CD14-positive monocyte (primary cell): Measurements from ENCODE around the gene CD46. TPM values are rescaled to one million over a fixed set of nuclear protein-coding genes. Genes with fewer than 3 reads are reported as not detected.

Experiments used
- DNase-seq, 3 donors: peaks; one replicate each; pipeline ENCODE4 v3.0.0-alpha.2; 2011 to 2022
- H2AFZ ChIP-seq: 2 replicates; pipeline ENCODE4 v1.6.0; 2012; ENCODE audit warnings: mild to moderate bottlenecking, low read depth, low read length, inconsistent platforms; ENCODE audit not compliant: insufficient read depth, poor library complexity, severe bottlenecking
- H3K27ac ChIP-seq, 2 donors: 1 replicate in 1 of 2; 2 replicates in 1 of 2; pipeline ENCODE4 v1.5.1; 2012 to 2013; ENCODE audit warnings: low read length in 2 of 2, control low read depth in 1 of 2, inconsistent platforms in 1 of 2, low read depth in 1 of 2, mild to moderate bottlenecking in 1 of 2
- H3K27me3 ChIP-seq, 2 donors: one replicate each; pipeline versions ENCODE4 v1.6.0 to v1.6.1; 2011 to 2013; ENCODE audit warnings: low read length in 2 of 2; ENCODE audit not compliant: control insufficient read depth in 2 of 2, insufficient read depth in 2 of 2
- H3K36me3 ChIP-seq, 2 donors: replicated peaks in 1 of 2; 1 replicate in 1 of 2; 2 replicates in 1 of 2; pipeline versions ENCODE4 v1.5.1 to v1.6.1; 2012 to 2013; ENCODE audit warnings: low read length in 2 of 2, control low read depth in 1 of 2, inconsistent platforms in 1 of 2, mild to moderate bottlenecking in 1 of 2; ENCODE audit not compliant: insufficient read depth in 2 of 2, control insufficient read depth in 1 of 2
- H3K4me1 ChIP-seq, 2 donors: 1 replicate in 1 of 2; 2 replicates in 1 of 2; pipeline versions ENCODE4 v1.5.1 to v1.6.1; 2012 to 2013; ENCODE audit warnings: low read length in 2 of 2, control low read depth in 1 of 2, inconsistent platforms in 1 of 2, mild to moderate bottlenecking in 1 of 2, moderate library complexity in 1 of 2; ENCODE audit not compliant: insufficient read depth in 2 of 2, control insufficient read depth in 1 of 2
- H3K4me2 ChIP-seq: replicated peaks from 2 replicates; pipeline ENCODE3; 2012; ENCODE audit warnings: low read length, moderate library complexity, mild to moderate bottlenecking; ENCODE audit not compliant: poor library complexity, severe bottlenecking; ENCODE audit errors: extremely low read depth
- H3K4me3 ChIP-seq, 3 experiments: fragments of 200-600 bp in 1 of 3; sonication (generic) in 1 of 3; replicated peaks in 1 of 3; 1 replicate in 2 of 3; 2 replicates in 1 of 3; pipeline ENCODE4 v1.5.1; 2011 to 2013; ENCODE audit warnings: low read length in 3 of 3, mild to moderate bottlenecking in 3 of 3, control low read depth in 2 of 3, low read depth in 2 of 3, inconsistent platforms in 1 of 3, moderate library complexity in 1 of 3
- H3K79me2 ChIP-seq: 2 replicates; pipeline ENCODE4 v1.6.0; 2012; ENCODE audit warnings: mild to moderate bottlenecking, control low read depth, inconsistent platforms, low read length, moderate library complexity; ENCODE audit not compliant: insufficient read depth
- H3K9ac ChIP-seq: 2 replicates; pipeline ENCODE4 v1.6.0; 2017; ENCODE audit warnings: low read length, mild to moderate bottlenecking; ENCODE audit not compliant: insufficient read depth, poor library complexity, severe bottlenecking
- H3K9me3 ChIP-seq, 2 donors: replicated peaks in 1 of 2; 1 replicate in 1 of 2; 2 replicates in 1 of 2; pipeline versions ENCODE4 v1.5.1 to v1.6.1; 2012 to 2013; ENCODE audit warnings: low read length in 2 of 2, control low read depth in 1 of 2; ENCODE audit not compliant: control insufficient read depth in 1 of 2, insufficient read depth in 1 of 2
- H4K20me1 ChIP-seq: 2 replicates; pipeline ENCODE4 v1.6.0; 2012; ENCODE audit warnings: mild to moderate bottlenecking, low read length, control low read depth, moderate library complexity; ENCODE audit not compliant: insufficient read depth
- H3K27ac Mint-ChIP-seq, 7 donors: one replicate each; pipeline ENCODE4 v1.8.0; 2020; ENCODE audit warnings: mild to moderate bottlenecking in 7 of 7, mixed read lengths in 7 of 7, moderate library complexity in 6 of 7, inconsistent platforms in 2 of 7
- H3K27me3 Mint-ChIP-seq, 3 donors: one replicate each; pipeline ENCODE4 v1.8.0; 2021 to 2022; ENCODE audit warnings: low read depth in 3 of 3, mild to moderate bottlenecking in 3 of 3, mixed read lengths in 3 of 3, moderate library complexity in 3 of 3, inconsistent platforms in 1 of 3
- H3K36me3 Mint-ChIP-seq, 2 donors: one replicate each; pipeline ENCODE4 v1.8.0; 2020; ENCODE audit warnings: mixed read lengths in 2 of 2, inconsistent platforms in 1 of 2, mild to moderate bottlenecking in 1 of 2
- H3K4me1 Mint-ChIP-seq: one replicate; pipeline ENCODE4 v1.8.0; 2020; ENCODE audit warnings: mild to moderate bottlenecking, mixed read lengths
- H3K4me3 Mint-ChIP-seq, 2 donors: one replicate each; pipeline ENCODE4 v1.8.0; 2020; ENCODE audit warnings: mild to moderate bottlenecking in 2 of 2, mixed read lengths in 2 of 2, moderate library complexity in 1 of 2
- H3K9me3 Mint-ChIP-seq, 7 donors: one replicate each; pipeline ENCODE4 v1.8.0; 2020 to 2022; ENCODE audit warnings: mixed read lengths in 7 of 7, mild to moderate bottlenecking in 6 of 7, moderate library complexity in 6 of 7, inconsistent platforms in 2 of 7
- CTCF ChIP-seq: fragments of 200-600 bp; IDR thresholded peaks from one replicate; pipeline ENCODE4 v1.8.0; 2022; ENCODE audit warnings: antibody characterized with exemption, mild to moderate bottlenecking
- WGBS: methylation state at CpG from one replicate; pipeline ENCODE4 v1.1.5; 2013; ENCODE audit warnings: missing lambda C conversion rate; ENCODE audit not compliant: insufficient coverage; 5-methylcytosine and 5-hydroxymethylcytosine counted together
- intact Hi-C, 2 donors: fragments of 100-400 bp; cut with micrococcal nuclease; formaldehyde crosslinking; loops; one replicate each; pipeline versions ENCODE4 v1.15.0 to v1.15.1; 2023
- polyA plus RNA-seq, 3 donors: library from polyadenylated mRNA; depleted of rRNA in 1 of 3; unstranded in 2 of 3; stranded (reverse) in 1 of 3; fragments of 300-500 nt in 2 of 3; fragments of >200 nt in 1 of 3; fragmentation: Illumina TruSeq in 2 of 3; gene quantifications; 1 replicate in 2 of 3; 2 replicates in 1 of 3; pipeline ENCODE4 v1.2.3, GENCODE V29; 2012 to 2021

Gene CD46
- polyA plus RNA-seq, 3 donors: 139 to 259 (median 210) TPM

DNA sequence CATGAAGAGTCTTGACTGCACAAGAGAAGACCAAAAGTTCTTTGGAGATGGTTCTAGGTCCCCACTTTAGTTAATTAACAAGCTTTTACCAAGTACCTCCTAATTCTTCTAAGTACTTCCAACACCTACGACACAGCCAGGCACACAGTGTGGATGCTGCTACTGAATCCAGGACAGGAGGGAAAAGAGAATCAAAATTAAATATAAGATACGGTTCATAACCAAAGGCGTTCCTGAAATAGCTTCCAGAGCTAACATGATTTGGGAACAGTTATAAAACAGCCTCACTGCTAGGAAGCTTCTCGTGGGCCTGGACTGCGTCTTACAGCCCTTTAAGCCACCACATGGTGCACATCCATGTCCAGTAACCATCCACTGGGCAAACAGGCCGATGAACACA lies 84.1 kb downstream of the CD46 start:
- peaks cover 0 to 1% (median 0%) of the 10 kb centered on the region in 3 donors for H3K27me3 Mint-ChIP-seq
- H3K9me3 Mint-ChIP-seq: no peaks in the 10 kb centered on the region
- 89% methylated on average over 5 of the region's 6 CpGs for WGBS
- H3K4me1 Mint-ChIP-seq: peaks cover 57% of the 10 kb centered on the region
- intact Hi-C loops: no loop called here
- DNase-seq: no peak
- Histone ChIP-seq H3K36me3 (peaks cover 3 to 26% of the 10 kb centered on the region in 2 donors), H4K20me1 (peaks cover 96% of the 10 kb centered on the region), H3K4me1 (peaks cover 31 to 39% of the 10 kb centered on the region in 2 donors), H3K79me2 (peaks cover 87% of the 10 kb centered on the region), H3K9ac (no peak overlapping the region), H3K27ac (no peak overlapping the region), H3K4me3 (no peak overlapping the region), H2AFZ (no peak overlapping the region), H3K4me2 (no peak overlapping the region), H3K9me3 (no peaks in the 10 kb centered on the region), H3K27me3 (no peaks in the 10 kb centered on the region)
- peaks cover 50 to 51% of the 10 kb centered on the region in 2 donors for H3K36me3 Mint-ChIP-seq
- H3K27ac Mint-ChIP-seq: no peak overlapping the region
- no peak for TF ChIP-seq CTCF
- no peak overlapping the region for H3K4me3 Mint-ChIP-seq

GRCh38 chr1:207836591-207837347 lies 84.9 kb downstream of the CD46 start:
- Histone ChIP-seq H3K4me2 (no peak overlapping the region), H3K4me3 (no peak overlapping the region), H3K27me3 (no peaks in the 10 kb centered on the region), H3K36me3 (peaks cover 3 to 26% of the 10 kb centered on the region in 2 donors), H3K27ac (no peak overlapping the region), H4K20me1 (peaks cover 94% of the 10 kb centered on the region), H2AFZ (no peak overlapping the region), H3K79me2 (peaks cover 81% of the 10 kb centered on the region), H3K9me3 (no peaks in the 10 kb centered on the region), H3K9ac (no peak overlapping the region), H3K4me1 (peaks cover 31 to 38% of the 10 kb centered on the region in 2 donors)
- DNase-seq: no peak
- H3K9me3 Mint-ChIP-seq: no peaks in the 10 kb centered on the region
- H3K27ac Mint-ChIP-seq: peak overlapping the region in 1 of 7 donors; percentile 60
- H3K36me3 Mint-ChIP-seq: peaks cover 45 to 51% of the 10 kb centered on the region in 2 donors
- no peak for TF ChIP-seq CTCF
- intact Hi-C loops: no loop called here
- WGBS: 63% methylated on average over 12 of the region's 15 CpGs
- H3K4me3 Mint-ChIP-seq: no peak overlapping the region
- peaks cover 54% of the 10 kb centered on the region for H3K4me1 Mint-ChIP-seq
- H3K27me3 Mint-ChIP-seq: peaks cover 0 to 1% (median 0%) of the 10 kb centered on the region in 3 donors
